H1 (cell line): Measurements from ENCODE around the gene RERE. TPM values are rescaled to one million over a fixed set of nuclear protein-coding genes. Genes with fewer than 3 reads are reported as not detected.
A peak's percentile ranks its signal among the peaks of the same experiment; 100 is the strongest.

ENCODE experiments used
- CTCF ChIA-PET: fragments of 300-600 bp; sonication (Branson Sonifier 250); formaldehyde crosslinking; loops from one replicate; lab custom pipeline; 2021; ENCODE audit not compliant: partially characterized antibody; lab: Charles Lee
- POLR2A ChIA-PET: fragments of 300-600 bp; sonication (Branson Sonifier 250); formaldehyde crosslinking; loops from one replicate; lab custom pipeline; 2021; ENCODE audit warnings: inconsistent platforms; ENCODE audit not compliant: partially characterized antibody; lab: Charles Lee
- DNase-seq, 2 experiments: peaks; one replicate each; pipeline versions ENCODE4 v3.0.0 to v3.0.0-alpha.2; 2010 to 2022; ENCODE audit warnings: low spot score in 2 of 2, low read depth in 1 of 2, mixed read lengths in 1 of 2
- FAIRE-seq: peaks from 2 replicates; lab custom pipeline; 2011; peaks lifted over from hg19 to GRCh38; lab: Jason Lieb, UNC
- H2AFZ ChIP-seq: 2 replicates; pipeline ENCODE4 v1.8.1; 2012; ENCODE audit warnings: low read length, inconsistent platforms
- H2AK5ac ChIP-seq: 2 replicates; pipeline ENCODE4 v1.6.1; 2013; ENCODE audit warnings: low read depth, low read length
- H2BK120ac ChIP-seq: replicated peaks from 2 replicates; pipeline ENCODE3; 2013; ENCODE audit warnings: low read depth, low read length, inconsistent platforms
- H2BK12ac ChIP-seq: 2 replicates; pipeline ENCODE4 v1.6.1; 2013; ENCODE audit warnings: low read depth, low read length
- H2BK15ac ChIP-seq: 2 replicates; pipeline ENCODE4 v1.6.1; 2013; ENCODE audit warnings: low read length
- H2BK20ac ChIP-seq: 2 replicates; pipeline ENCODE4 v1.6.1; 2013; ENCODE audit warnings: low read length
- H2BK5ac ChIP-seq: 2 replicates; pipeline ENCODE4 v1.6.1; 2013; ENCODE audit warnings: low read depth, low read length
- H3K14ac ChIP-seq: 2 replicates; pipeline ENCODE4 v1.6.1; 2013; ENCODE audit warnings: inconsistent platforms; ENCODE audit not compliant: insufficient read length
- H3K18ac ChIP-seq: 2 replicates; pipeline ENCODE4 v1.6.1; 2013; ENCODE audit warnings: low read length; ENCODE audit errors: extremely low read depth
- H3K23ac ChIP-seq: 2 replicates; pipeline ENCODE4 v1.6.1; 2013; ENCODE audit warnings: inconsistent platforms; ENCODE audit not compliant: insufficient read length
- H3K23me2 ChIP-seq: 2 replicates; pipeline ENCODE4 v1.6.1; 2013; ENCODE audit warnings: low read depth, low read length
- H3K27ac ChIP-seq: 2 replicates; pipeline ENCODE4 v1.6.1; 2011; ENCODE audit warnings: low read depth, low read length, inconsistent platforms
- H3K27me3 ChIP-seq, 4 experiments: replicated peaks in 1 of 4; 1 replicate in 1 of 4; 2 replicates in 3 of 4; pipeline versions ENCODE4 v1.6.1 to v1.8.1; 2011 to 2013; ENCODE audit warnings: low read length in 3 of 4, mild to moderate bottlenecking in 3 of 4, inconsistent platforms in 2 of 4, mixed read lengths in 2 of 4, moderate library complexity in 1 of 4; ENCODE audit not compliant: control insufficient read depth in 3 of 4, insufficient read depth in 3 of 4; ENCODE audit errors: extremely low read depth in 1 of 4
- H3K36me3 ChIP-seq, 4 experiments: 2 replicates each; pipeline versions ENCODE4 v1.6.1 to v1.8.1; 2011 to 2013; ENCODE audit warnings: mild to moderate bottlenecking in 4 of 4, low read length in 3 of 4, moderate library complexity in 2 of 4, control low read depth in 1 of 4, inconsistent platforms in 1 of 4; ENCODE audit not compliant: insufficient read depth in 4 of 4, control insufficient read depth in 2 of 4
- H3K4ac ChIP-seq: replicated peaks from 2 replicates; pipeline ENCODE3; 2013; ENCODE audit warnings: low read length, low read depth, mixed read lengths, inconsistent platforms; ENCODE audit not compliant: insufficient read length
- H3K4me1 ChIP-seq, 4 experiments: replicated peaks in 1 of 4; 1 replicate in 1 of 4; 2 replicates in 3 of 4; pipeline versions ENCODE4 v1.6.1 to v1.8.1; 2011 to 2013; ENCODE audit warnings: low read length in 3 of 4, inconsistent platforms in 2 of 4, mixed read lengths in 1 of 4; ENCODE audit not compliant: insufficient read depth in 4 of 4, control insufficient read depth in 3 of 4
- H3K4me2 ChIP-seq, 2 experiments: 2 replicates each; pipeline versions ENCODE4 v1.6.1 to v1.8.1; 2011 to 2013; ENCODE audit warnings: low read depth in 2 of 2, low read length in 2 of 2, control low read depth in 1 of 2, inconsistent platforms in 1 of 2, mild to moderate bottlenecking in 1 of 2; ENCODE audit not compliant: insufficient read depth in 1 of 2
- H3K4me3 ChIP-seq, 4 experiments: fragments of 200-600, 300-600 bp in 1 of 4; sonication (generic), shearing (Covaris generic), sonication (Bioruptor Twin) in 1 of 4; 2 replicates each; pipeline versions ENCODE4 v1.5.1 to v1.8.1; 2011 to 2016; ENCODE audit warnings: low read length in 4 of 4, low read depth in 3 of 4, control low read depth in 2 of 4, inconsistent platforms in 2 of 4, mild to moderate bottlenecking in 2 of 4, mixed read lengths in 1 of 4, moderate library complexity in 1 of 4; ENCODE audit not compliant: insufficient read depth in 2 of 4; ENCODE audit errors: extremely low read depth in 1 of 4
- H3K56ac ChIP-seq: replicated peaks from 2 replicates; pipeline ENCODE3; 2013; ENCODE audit warnings: low read depth, mild to moderate bottlenecking, mixed read lengths, low read length, inconsistent platforms; ENCODE audit not compliant: insufficient read length
- H3K79me1 ChIP-seq: 2 replicates; pipeline ENCODE4 v1.6.1; 2013; ENCODE audit warnings: low read depth, low read length, control low read depth
- H3K79me2 ChIP-seq, 2 experiments: 2 replicates each; pipeline versions ENCODE4 v1.6.1 to v1.8.1; 2012 to 2013; ENCODE audit warnings: low read length in 2 of 2, mild to moderate bottlenecking in 2 of 2, inconsistent platforms in 1 of 2; ENCODE audit not compliant: insufficient read depth in 2 of 2, control insufficient read depth in 1 of 2
- H3K9ac ChIP-seq, 4 experiments: replicated peaks in 1 of 4; 1 replicate in 1 of 4; 2 replicates in 3 of 4; pipeline versions ENCODE4 v1.6.1 to v1.8.1; 2011 to 2013; ENCODE audit warnings: low read depth in 3 of 4, low read length in 3 of 4, control low read depth in 2 of 4, mild to moderate bottlenecking in 2 of 4, moderate library complexity in 2 of 4, inconsistent platforms in 1 of 4; ENCODE audit errors: extremely low read depth in 1 of 4
- H3K9me3 ChIP-seq, 2 experiments: 2 replicates each; pipeline versions ENCODE4 v1.6.1 to v1.8.1; 2012 to 2013; ENCODE audit warnings: mild to moderate bottlenecking in 2 of 2, moderate library complexity in 2 of 2, control low read depth in 1 of 2, inconsistent platforms in 1 of 2, low read depth in 1 of 2, low read length in 1 of 2, mixed read lengths in 1 of 2; ENCODE audit not compliant: insufficient read depth in 2 of 2
- H4K20me1 ChIP-seq, 2 experiments: replicated peaks in 1 of 2; 2 replicates each; pipeline versions ENCODE3 to v1.8.1; 2011 to 2013; ENCODE audit warnings: inconsistent platforms in 2 of 2, low read length in 2 of 2, mild to moderate bottlenecking in 1 of 2; ENCODE audit not compliant: insufficient read depth in 2 of 2, control insufficient read depth in 1 of 2
- H4K5ac ChIP-seq: 2 replicates; pipeline ENCODE4 v1.6.1; 2013; ENCODE audit warnings: low read length, low read depth, mixed read lengths, inconsistent platforms; ENCODE audit not compliant: insufficient read length
- H4K8ac ChIP-seq: 2 replicates; pipeline ENCODE4 v1.8.0; 2013; ENCODE audit warnings: mild to moderate bottlenecking, moderate library complexity, low read length, inconsistent platforms; ENCODE audit not compliant: insufficient read depth; ENCODE audit errors: extremely low read depth
- H4K91ac ChIP-seq: replicated peaks from 2 replicates; pipeline ENCODE3; 2013; ENCODE audit warnings: low read length, mixed read lengths, inconsistent platforms; ENCODE audit not compliant: insufficient read length
- KDM4A ChIP-seq: IDR thresholded peaks from one replicate; pipeline ENCODE4 v1.7.1; 2012; ENCODE audit warnings: low read depth, mild to moderate bottlenecking, moderate library complexity, low read length, inconsistent platforms; ENCODE audit not compliant: severe bottlenecking
- TEAD4 ChIP-seq: IDR thresholded peaks from 2 replicates; pipeline ENCODE4 v1.6.1; 2012; ENCODE audit warnings: low read depth, low read length, inconsistent platforms, mixed read lengths
- WGBS, 2 experiments: shearing (Covaris generic) in 1 of 2; methylation state at CpG; one replicate each; pipeline versions ENCODE4 v1.1.6 to v1.1.7; 2013 to 2015; ENCODE audit warnings: low lambda C conversion rate in 2 of 2, mixed read lengths in 2 of 2, inconsistent platforms in 1 of 2, low coverage in 1 of 2, missing lambda C conversion rate in 1 of 2; ENCODE audit not compliant: insufficient replicate concordance in 2 of 2, insufficient coverage in 1 of 2, insufficient read length in 1 of 2; ENCODE audit errors: extremely low coverage in 1 of 2, missing lambda C conversion rate in 1 of 2; 5-methylcytosine and 5-hydroxymethylcytosine counted together
- polyA plus RNA-seq, 7 experiments: library from polyadenylated mRNA; depleted of rRNA in 3 of 7; stranded (reverse) in 5 of 7; unstranded in 2 of 7; fragments of >200 nt in 5 of 7; fragments of 200-250 nt in 2 of 7; gene quantifications; 1 replicate in 5 of 7; 2 replicates in 1 of 7; 4 replicates in 1 of 7; pipeline versions ENCODE4 v1.2.1 to v1.2.3, GENCODE V29; 2011 to 2013; ENCODE audit warnings: missing spikeins in 2 of 7, mixed read lengths in 2 of 7
- total RNA-seq: library from RNA; stranded (reverse); fragmentation: NEBNext Ultra II Directional; extraction: Animal tissue kit (Norgen Biotek cat#: 25700); gene quantifications from 2 replicates; pipeline ENCODE4 v1.2.1, GENCODE V29; 2021
- TF ChIP-seq, protein P1 (sequence below): IDR thresholded peaks from 2 replicates; pipeline ENCODE4 v1.6.1; 2011; ENCODE audit warnings: low read depth, mild to moderate bottlenecking, low read length; ENCODE audit not compliant: insufficient read depth

Gene RERE
- total and polyA plus RNA-seq, 2 of the 8 experiments (the other 6 are each of a cell fraction or from before 2014, with no cell fraction given) = 15.3 to 142 TPM

DNA sequence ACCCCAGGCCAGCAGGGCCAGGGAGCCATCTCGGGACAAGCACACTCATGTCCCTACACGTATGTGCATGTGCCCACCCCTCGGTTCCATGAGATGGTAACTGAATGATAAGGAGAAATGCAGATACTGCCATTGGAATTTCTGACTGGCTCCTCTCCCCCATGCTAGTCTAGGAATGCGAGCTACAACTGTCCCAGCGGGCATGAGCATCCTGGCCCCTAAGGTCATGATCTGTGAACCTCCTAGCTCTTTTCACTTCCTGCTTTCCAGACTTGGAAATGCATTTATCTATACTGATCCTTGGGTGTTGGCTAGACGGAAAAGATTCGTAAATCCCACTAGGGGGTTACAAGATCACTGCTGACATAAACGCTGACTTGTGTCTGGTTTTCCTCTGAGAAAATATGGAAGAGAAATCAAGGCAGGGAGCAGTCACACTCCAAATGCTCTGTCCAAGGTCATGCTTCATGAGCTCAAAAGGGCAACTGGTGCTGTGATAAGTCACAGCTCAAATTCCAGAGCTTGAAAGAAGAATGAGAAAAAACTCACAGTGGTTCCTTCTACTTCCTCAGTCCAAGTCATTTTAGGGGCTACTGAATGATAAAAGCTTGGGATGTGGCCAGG, 449.8 kb downstream of the RERE start:
- H3K9me3 ChIP-seq = no peaks in the 10 kb centered on the region
- peaks cover 21 to 32% (median 26%) of the 10 kb centered on the region in 4 experiments for H3K4me1 ChIP-seq
- no peak overlapping the region for H2AFZ ChIP-seq
- no peak overlapping the region for H4K8ac ChIP-seq
- H3K4ac ChIP-seq = no peak overlapping the region
- peaks cover 3 to 7% of the 10 kb centered on the region in 2 experiments for H4K20me1 ChIP-seq
- ChIA-PET CTCF (interaction anchor here (0.8 to 2.0 kb wide), 8 partner anchors 9 to 75 kb away, joined by 3 to 6 read pairs (median 4); no protein-coding TSS in a partner anchor), POLR2A (interaction anchor here (1.3 kb wide), 1 partner anchor 16 kb away, joined by 5 read pairs; no protein-coding TSS in a partner anchor)
- no peak overlapping the region for H3K23ac ChIP-seq
- no peak overlapping the region for H3K4me3 ChIP-seq
- no peak overlapping the region for H2AK5ac ChIP-seq
- H3K27ac ChIP-seq = no peak overlapping the region
- peaks cover 2 to 22% (median 10%) of the 10 kb centered on the region in 4 experiments for H3K36me3 ChIP-seq
- H2BK120ac ChIP-seq = no peak overlapping the region
- DNase-seq (no peak), FAIRE-seq (no peak)
- no peak overlapping the region for H3K14ac ChIP-seq
- no peak overlapping the region for H2BK15ac ChIP-seq
- peaks cover 0 to 52% of the 10 kb centered on the region in 2 experiments; a peak in 2 of 4 replicates for H3K79me2 ChIP-seq
- no peak overlapping the region for H3K4me2 ChIP-seq
- H3K56ac ChIP-seq = no peak overlapping the region
- TF ChIP-seq KDM4A (no peak), TEAD4 (0 out of 2 replicates have a peak, but pooled peaks have one; percentile 35)
- TF ChIP-seq, protein P1, sequence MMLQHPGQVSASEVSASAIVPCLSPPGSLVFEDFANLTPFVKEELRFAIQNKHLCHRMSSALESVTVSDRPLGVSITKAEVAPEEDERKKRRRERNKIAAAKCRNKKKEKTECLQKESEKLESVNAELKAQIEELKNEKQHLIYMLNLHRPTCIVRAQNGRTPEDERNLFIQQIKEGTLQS = no peak
- H3K27me3 ChIP-seq = no peaks in the 10 kb centered on the region
- H2BK5ac ChIP-seq = 0 out of 2 replicates have a peak overlapping the region, but pooled peaks have one; percentile 26
- no peak overlapping the region for H2BK12ac ChIP-seq
- no peak overlapping the region for H4K5ac ChIP-seq
- no peak overlapping the region for H4K91ac ChIP-seq
- no peak overlapping the region for H3K18ac ChIP-seq
- no peaks in the 10 kb centered on the region for H3K23me2 ChIP-seq
- no peak overlapping the region for H2BK20ac ChIP-seq
- 92% methylated on average over 8 of the region's 8 CpGs; no CpG with 5 or more reads in 1 of the 2 experiments for WGBS, 2 experiments
- H3K9ac ChIP-seq = no peak overlapping the region
- H3K79me1 ChIP-seq = peaks cover 14% of the 10 kb centered on the region
